Measurements from ENCODE around the gene PUS7.

The PUS7 gene

GRCh38 chr7:105497016-105497415 is 25.1 kb downstream of the PUS7 start:
- no peak for DNase-seq (ENCODE audit: low spot score)
- no peak for TF ChIP-seq CTCF (IDR thresholded peaks at IDR 0.05; ENCODE audit: borderline replicate concordance, control extremely low read depth, extremely low read depth, insufficient read depth, missing control alignments)
- in situ Hi-C loops (cut with MboI; ENCODE audit: low sequenced_read_pairs, unreplicated experiment), result no loop called here

GRCh38 chr7:105496521-105496920 is 25.6 kb downstream of the PUS7 start:
- in situ Hi-C loops (cut with MboI; ENCODE audit: low sequenced_read_pairs, unreplicated experiment), result no loop called here
- no peak for TF ChIP-seq CTCF (IDR thresholded peaks at IDR 0.05; ENCODE audit: borderline replicate concordance, control extremely low read depth, extremely low read depth, insufficient read depth, missing control alignments)
- no peak for DNase-seq (ENCODE audit: low spot score)

GRCh38 chr7:105493923-105494315 is 28.2 kb downstream of the PUS7 start:
- in situ Hi-C loops (cut with MboI; ENCODE audit: low sequenced_read_pairs, unreplicated experiment), result no loop called here
- TF ChIP-seq CTCF (IDR thresholded peaks at IDR 0.05; ENCODE audit: borderline replicate concordance, control extremely low read depth, extremely low read depth, insufficient read depth, missing control alignments), result no peak
- no peak for DNase-seq (ENCODE audit: low spot score)

GRCh38 chr7:105493196-105493922 is 28.7 kb downstream of the PUS7 start:
- no peak for TF ChIP-seq CTCF (IDR thresholded peaks at IDR 0.05; ENCODE audit: borderline replicate concordance, control extremely low read depth, extremely low read depth, insufficient read depth, missing control alignments)
- DNase-seq (ENCODE audit: low spot score), result no peak
- in situ Hi-C loops (cut with MboI; ENCODE audit: low sequenced_read_pairs, unreplicated experiment), result no loop called here

- no peak for DNase-seq (ENCODE audit: low spot score)
- no peak for TF ChIP-seq CTCF (IDR thresholded peaks at IDR 0.05; ENCODE audit: borderline replicate concordance, control extremely low read depth, extremely low read depth, insufficient read depth, missing control alignments)
- in situ Hi-C loops (cut with MboI; ENCODE audit: low sequenced_read_pairs, unreplicated experiment), result no loop called here
Measured at GRCh38 chr7:105489409-105489808, 32.7 kb downstream of the PUS7 start.

GRCh38 chr7:105487579-105488571 is 34.2 kb downstream of the PUS7 start:
- in situ Hi-C loops (cut with MboI; ENCODE audit: low sequenced_read_pairs, unreplicated experiment), result no loop called here
- TF ChIP-seq CTCF (IDR thresholded peaks at IDR 0.05; ENCODE audit: borderline replicate concordance, control extremely low read depth, extremely low read depth, insufficient read depth, missing control alignments), result peak; percentile 19
- DNase-seq (ENCODE audit: low spot score), result peak; percentile 39

All from GM13976 (cell line).